Measurements from ENCODE around the gene NEMP2.
"Not testable (repeated sequence)": the region's sequence is repeated elsewhere in the genome, so short reads cannot be mapped to it uniquely, and the experiment has no call there.

NEMP2 gene

DNA sequence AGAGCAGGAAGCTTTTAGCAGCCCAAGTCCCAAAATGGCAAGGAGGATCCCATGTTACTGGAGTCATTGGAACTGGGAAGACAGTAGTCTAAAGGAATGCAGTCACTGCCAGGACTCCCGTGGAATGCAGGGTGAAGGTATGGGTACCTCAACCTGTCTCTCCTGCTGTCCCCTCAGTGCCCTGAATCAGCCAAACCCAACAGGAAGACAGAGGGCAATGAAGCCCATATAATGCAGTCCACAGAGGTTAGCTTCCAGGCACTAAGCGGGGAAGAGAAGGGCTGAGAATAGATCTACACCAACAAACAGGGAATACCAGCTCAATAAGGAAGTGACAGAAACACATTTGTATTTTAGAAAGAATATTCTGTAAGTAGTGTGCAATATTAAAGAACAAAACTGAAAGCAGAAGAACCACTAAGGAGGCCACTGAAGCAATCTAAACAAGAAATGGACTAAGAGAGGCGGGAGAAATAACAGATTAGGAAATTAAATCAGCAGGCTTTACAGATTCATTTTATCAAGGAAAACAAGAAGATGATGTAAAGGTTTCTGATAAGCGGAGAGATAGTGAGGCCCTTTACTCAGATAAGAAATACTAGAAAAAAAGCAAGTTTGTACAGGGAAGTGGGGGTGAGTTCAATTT lies 8.3 kb downstream of the NEMP2 start:
- DNase-seq (ENCODE audit: low spot score) = no peak

DNA sequence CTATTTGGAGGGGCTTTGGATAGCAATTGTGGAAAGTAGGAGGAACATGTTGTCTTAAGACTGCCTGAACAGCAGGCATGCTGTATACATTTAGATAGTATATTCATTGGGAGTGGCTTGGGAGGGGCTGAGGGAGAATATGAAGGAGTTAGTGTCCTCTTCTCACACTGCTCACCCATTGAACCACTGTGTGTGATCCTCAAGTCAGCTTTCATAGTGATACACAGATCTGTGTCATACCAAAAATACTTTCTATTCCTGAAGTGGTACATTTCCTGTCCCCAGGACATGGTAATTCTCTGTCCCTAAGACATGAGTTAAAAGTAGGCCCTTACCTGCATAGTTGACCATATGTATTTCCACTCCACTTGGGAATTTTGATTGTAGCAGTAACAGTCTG lies 9.6 kb downstream of the NEMP2 start:
- DNase-seq (ENCODE audit: low spot score) = no peak

DNA sequence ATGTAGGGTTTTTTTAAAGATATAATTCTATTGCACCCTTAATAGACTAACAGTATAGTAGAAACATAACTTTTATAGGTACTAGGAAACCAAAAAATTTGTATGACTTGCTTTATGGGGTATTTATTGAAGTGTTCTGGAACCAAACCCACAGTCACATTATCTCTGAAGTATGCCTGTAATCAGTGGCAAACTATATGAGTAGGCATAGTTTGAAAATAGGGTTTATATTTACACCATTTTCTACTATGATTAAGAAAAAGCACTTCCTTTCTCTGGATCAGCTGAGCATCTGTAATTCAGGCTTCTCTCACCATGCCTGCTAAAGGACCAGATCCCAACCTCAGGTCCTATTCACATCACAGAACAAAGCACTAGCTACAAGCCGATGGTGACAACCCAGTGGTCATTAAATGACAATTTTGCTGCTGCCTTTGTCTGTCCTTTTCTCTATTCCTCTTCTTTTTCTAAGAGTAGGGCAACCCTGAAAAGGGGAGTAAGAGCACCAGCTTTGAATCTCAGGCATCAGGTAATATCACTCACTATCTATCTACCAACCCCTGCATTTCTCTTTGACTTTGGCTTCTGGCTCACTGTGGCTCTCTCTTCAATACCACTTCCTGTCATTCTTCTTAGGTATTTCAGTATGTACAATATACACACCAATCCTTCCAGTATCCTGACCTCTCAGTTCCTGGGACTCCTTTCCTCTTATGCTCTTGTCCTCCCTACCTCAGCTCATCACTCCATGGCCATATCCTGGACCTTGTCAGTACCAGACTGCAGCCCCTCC lies 14.4 kb downstream of the NEMP2 start:
- peak; percentile 25 for DNase-seq (ENCODE audit: low spot score)

DNA sequence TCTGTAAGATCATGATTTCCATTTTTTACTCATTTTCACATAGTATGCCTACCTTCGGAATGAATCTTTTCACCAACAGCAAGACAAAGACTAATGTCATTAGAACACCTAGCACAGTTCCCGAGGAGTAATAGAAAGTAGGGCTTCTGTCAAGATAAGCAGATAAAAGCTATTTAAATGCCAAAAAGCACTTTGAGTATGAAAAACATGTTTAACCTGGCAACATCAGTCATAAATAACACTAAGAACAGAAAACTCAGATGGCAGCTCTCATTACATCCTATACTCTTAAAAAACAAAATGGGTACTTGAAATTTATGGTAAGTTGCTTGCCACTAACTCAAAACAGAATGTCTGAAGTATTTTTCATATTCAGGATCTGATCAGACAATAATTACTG lies 17.1 kb downstream of the NEMP2 start:
- no peak for DNase-seq (ENCODE audit: low spot score)

DNA sequence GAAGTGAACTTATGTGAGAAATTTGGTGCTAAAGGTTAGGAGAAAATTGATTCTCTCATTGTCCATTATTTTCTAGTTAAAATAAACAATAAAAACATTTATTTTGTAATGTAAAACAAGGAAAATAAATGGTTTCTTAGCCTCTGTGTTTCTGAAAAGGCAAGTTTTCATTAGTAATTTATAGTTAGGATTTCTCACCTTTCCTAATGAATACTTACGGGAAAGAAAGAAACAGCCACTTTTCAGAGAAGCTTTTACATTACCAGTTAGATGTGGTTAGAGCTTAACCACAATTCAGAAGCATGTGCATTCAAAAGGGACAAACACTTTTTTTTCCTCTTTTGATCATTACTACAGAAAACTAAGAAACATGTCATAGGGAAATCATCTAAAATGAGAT lies 18.8 kb downstream of the NEMP2 start:
- DNase-seq (ENCODE audit: low spot score) = peak; percentile 39

DNA sequence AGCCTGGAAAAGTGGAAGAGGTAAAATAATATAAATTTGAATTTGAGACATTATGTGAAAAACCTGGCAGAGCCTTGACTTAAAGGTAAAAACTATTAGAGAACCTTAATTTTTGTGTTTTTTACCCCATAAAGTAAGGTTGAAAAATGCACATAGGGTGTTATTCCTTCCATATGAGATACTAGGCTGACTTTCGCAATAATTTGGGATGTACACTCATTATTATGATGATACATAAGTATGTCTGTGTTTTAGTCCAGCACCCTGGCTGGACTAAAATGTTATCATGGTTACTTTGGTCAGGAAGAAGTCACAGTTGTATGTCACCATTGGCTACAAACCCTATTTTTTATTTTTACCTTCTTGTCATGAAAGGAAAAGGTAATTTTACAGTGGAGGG lies 19.8 kb downstream of the NEMP2 start:
- DNase-seq (ENCODE audit: low spot score) = no peak

DNA sequence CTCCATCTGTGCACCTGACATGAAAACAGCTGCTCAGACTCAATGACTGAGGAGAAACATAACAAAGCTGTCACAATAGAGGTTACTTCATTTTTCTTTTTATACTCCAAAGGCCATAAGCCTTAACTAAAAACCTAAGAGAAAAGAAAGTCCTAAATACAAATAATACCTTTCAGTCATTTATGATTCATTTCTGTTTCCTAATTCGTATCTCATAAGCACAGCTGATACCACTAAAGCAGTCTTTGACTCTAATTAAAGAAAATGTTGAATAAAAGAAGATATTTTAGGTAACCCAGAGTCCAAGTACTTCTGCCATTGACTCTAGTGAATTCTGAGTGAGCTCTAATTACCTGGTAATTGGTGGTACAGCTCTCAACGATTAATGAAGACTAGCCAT lies 20.6 kb downstream of the NEMP2 start:
- DNase-seq (ENCODE audit: low spot score) = no peak

DNA sequence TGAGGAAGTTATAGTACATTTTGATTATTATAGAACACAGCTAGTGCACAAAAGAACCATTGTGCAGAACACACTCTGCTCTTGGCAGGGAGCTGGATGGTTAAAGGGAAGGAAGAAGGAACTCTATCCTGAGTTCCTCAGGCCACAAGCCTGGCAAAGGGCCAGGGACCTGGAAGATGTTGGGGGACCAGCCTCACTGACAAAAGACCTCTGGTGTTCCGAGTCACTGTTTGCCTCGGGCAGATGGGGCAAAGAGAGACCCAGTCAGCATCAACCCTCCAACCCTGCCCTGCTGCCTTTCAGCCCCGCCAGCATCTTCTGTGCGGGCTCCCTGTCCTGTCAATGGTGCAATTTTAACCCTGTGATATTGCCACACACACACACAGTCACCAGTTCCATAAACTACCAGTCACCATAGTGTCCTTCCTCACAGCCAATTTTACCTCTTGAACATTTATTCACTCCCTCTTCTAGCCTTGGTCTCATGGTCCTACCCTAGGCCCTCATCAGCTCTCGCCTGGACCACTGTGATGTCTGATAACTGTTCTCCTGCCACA lies 21.9 kb downstream of the NEMP2 start:
- no peak for DNase-seq (ENCODE audit: low spot score)

DNA sequence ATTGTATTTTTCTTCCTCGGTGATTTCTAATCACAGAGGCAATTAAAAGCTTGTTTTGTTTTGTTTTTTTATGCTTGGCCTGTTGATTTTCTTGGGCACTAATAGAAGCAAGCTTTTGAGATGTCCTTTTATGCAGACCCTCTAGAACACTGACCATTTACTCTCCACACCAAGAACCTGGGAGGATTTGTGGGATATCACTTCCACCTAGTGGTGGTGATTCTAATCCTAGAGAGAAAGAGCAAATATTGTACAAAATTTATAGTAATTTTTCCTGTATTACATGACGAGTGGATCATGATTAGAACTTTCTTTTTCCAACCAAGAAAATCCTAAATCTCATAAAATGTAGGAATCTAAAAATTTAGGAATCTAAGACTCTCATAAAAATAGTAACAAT lies 23.4 kb downstream of the NEMP2 start:
- DNase-seq (ENCODE audit: low spot score) = no peak

DNA sequence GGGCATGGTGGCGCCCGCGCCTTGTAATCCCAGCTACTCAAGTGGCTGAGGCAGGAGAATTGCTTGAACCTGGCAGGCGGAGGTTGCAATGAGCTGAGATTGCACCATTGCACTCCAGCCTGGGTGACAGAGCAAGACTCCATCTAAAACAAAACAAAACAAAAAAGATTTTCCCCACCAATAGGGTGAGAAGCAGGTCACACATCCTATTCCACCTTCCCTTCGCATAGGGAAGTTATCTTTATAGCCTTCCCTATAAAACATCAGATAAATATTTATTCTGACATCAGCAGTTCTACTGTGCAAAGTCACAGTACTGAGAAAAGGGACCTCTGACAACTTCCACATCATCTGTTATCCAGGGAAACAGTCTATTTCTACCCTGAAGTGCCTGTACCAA lies 24.6 kb downstream of the NEMP2 start:
- not testable (repeated sequence) for DNase-seq (ENCODE audit: low spot score)

DNA sequence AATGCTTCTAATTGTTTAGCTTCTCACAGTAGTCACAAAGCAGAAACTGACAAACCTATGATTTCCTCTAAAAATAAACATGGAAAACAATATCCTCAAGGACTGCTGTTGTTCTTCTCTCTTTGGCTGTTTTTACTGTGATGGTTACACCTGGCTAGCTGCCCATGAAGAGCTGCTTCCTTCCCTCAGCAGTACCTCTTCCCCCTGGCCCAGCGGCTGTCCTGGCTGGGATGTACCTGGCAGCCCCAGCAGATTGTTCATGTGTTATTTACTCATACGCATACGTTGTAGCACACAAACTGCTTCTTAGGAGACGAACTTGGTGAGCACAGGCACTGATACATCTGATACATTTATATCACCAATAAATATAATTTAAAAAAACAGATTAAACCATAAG lies 27.4 kb downstream of the NEMP2 start:
- DNase-seq (ENCODE audit: low spot score) = no peak

DNA sequence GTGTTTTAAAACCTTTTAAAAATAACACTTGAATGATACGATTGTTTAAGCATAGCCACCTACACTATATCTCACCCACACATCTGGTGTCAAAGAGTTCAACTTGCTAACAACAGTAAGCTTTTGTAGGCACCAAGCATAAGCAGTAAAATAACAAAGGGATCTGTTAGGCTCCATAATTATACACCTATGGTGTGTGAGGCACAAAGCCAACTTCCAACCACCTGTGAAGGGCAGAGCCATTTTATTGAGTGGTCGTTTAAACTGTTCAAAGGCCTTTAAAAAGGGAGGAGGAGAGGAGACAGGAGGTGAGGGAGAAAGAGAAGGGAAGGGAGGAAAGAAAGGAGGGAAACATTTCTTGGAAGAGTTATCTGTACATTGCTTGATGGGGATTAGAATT lies 27.9 kb downstream of the NEMP2 start:
- DNase-seq (ENCODE audit: low spot score) = no peak

DNA sequence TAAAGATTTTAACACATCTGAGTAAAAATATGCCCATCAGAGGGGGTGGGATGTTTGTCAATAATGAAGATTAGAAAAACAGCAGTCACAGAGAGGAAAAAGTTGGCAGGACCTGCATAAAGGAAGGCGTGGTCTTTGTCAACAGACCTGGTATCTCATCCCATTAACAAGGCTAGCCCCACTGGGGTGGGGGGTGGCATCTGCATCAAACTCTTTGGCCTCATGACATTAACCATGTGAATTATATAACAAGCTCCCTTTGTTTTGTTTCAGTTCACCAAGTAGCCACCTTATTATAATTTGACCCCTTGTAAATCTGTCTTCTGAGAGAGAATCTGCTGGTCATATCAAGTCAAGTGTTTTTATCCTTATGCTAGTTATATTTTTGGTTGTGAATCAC lies 28.8 kb downstream of the NEMP2 start:
- no peak for DNase-seq (ENCODE audit: low spot score)

DNA sequence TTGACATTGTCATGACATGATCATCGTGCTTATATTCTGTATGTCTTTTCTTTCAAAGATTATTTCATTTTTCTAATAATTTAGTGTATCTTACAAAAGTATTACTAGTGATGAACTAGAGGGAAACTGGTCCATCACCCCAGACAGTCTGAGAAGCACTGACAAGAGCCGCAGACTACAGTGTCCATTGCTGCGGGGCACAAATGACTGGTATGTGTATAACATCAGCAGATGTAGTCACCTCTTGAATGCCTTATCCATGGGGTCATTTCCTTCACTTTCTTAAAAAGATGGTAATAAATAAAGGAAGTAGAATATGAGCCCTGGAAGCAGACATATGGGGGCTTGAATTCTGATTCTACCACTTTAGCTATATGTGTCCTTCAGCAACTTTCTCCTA lies 29.6 kb downstream of the NEMP2 start:
- no peak for DNase-seq (ENCODE audit: low spot score)

DNA sequence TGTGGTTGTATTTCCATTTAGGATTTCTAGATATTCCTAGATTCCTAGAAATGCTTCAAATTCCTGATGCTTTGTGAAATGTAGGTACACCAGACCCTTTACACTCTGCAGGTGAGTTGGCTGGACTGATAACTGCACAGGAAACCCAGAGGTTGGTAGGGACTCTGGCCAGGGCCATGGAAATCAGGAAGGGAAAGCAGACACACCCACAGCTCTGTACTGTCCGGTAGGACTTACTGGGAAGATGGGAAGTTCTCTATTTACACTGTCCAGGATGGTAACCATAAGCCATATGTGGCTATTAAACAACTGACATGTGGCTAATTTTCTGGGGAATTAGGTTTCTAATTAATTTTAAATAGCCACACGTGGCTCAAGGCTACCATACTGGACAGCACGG lies 31.4 kb downstream of the NEMP2 start:
- DNase-seq (ENCODE audit: low spot score) = no peak

DNA sequence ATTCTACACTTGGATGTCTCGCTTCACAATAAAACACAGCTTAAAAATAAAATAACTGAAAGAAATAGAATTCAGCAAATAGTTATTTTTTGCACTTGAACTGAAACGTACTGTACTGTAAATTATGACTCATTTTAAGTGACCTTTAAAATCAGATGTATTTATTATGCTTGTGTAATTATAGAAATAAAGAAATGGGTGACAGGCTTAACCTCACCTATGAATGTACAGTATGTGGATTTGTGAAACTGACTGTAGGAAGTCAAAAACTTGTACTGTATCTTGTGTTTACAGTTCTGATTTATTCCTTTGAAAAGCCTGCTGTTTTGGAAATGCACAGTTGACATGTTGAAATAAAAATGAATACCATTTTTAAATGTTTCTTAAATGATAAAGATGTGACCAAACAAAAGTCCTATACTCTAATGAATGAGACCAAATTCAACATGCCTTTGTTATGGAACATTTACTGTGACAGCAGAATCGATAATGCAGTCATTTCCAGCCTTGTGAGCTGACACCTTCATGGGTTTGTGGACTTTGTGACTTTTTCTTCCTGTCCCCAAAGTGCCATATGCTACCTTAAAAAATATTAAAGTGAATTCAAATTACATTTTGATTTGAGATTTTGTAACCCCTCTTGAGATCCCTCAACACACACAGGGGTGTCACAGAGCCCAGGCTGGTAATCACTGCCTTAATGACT lies 32.7 kb downstream of the NEMP2 start:
- DNase-seq (ENCODE audit: low spot score) = no peak

DNA sequence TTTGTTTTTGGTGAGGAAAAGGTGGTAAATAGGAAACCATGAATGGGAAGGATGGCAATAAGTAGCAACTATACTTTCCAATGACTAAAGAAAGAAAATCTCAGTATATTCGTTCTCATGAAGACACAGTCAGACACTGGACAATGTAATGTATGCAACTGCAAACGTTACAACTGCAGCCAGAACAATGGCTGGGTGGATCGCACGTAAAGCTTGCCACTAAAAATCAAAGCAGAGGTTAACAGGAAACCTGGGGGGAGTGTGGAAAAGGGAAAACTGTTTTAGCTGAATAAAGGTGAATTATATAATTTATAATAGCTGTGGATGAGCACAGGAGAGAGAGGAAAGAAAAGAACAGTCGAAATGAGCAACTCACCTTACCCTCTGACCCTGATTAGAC lies 33.3 kb downstream of the NEMP2 start:
- DNase-seq (ENCODE audit: low spot score) = no peak

DNA sequence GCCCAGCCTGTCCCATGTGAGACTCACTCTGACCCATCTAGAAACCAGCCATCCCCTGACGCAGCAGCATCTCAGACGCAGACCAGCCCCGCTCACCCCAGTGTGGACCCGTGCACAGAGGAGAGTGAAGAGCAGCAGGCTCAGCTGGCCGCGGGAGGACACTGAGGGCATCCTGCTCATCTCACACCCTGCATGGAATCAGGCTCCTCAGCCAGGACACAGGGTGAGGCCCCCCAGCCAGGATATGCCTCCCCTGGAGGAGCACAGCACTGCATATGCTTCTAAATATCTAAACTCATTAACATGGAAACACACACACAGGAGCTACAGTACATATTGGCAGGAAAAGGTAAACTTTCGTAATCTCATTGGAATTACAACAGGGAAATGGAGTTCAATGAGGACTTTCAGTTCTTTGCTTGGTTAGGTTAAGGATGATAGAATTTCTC lies 34.4 kb downstream of the NEMP2 start:
- DNase-seq (ENCODE audit: low spot score) = no peak

DNA sequence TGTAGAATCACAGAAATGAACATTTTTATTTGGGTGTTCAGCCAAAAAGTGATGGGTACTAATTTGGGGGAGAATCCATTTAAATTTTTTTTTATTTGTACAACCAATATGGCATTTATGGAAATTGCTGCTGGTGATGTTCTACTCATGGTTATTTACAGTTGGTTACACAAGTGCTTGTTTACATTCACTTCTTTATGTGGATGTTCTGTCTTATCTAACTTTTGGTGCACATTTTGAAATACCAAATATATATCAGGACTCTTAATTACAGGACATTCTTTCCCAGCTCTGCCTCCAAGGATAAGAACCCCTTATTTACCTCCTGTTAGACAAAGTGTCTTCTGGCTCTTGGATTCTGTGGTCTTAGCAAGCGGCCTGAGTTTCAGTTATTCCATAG lies 35.2 kb downstream of the NEMP2 start:
- no peak for DNase-seq (ENCODE audit: low spot score)

DNA sequence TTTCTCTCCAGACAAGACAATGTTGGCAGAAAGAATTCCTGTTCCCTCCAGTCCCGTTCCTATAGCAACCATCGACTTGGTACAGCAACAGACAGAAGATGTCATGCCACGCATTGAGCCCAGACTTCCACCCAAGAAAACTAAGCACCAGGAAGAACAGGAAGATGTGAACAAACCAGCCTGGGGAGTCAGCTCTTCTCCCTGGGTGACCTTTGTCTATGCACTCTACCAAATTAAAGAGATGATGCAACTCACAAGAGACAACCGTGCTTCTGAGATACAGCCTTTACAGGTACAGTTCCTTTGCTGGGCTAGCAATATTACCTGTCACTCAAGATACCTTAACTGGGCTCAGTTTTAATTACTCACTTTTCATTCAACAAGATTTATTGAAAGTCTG lies 37.1 kb downstream of the NEMP2 start:
- no peak for DNase-seq (ENCODE audit: low spot score)

DNA sequence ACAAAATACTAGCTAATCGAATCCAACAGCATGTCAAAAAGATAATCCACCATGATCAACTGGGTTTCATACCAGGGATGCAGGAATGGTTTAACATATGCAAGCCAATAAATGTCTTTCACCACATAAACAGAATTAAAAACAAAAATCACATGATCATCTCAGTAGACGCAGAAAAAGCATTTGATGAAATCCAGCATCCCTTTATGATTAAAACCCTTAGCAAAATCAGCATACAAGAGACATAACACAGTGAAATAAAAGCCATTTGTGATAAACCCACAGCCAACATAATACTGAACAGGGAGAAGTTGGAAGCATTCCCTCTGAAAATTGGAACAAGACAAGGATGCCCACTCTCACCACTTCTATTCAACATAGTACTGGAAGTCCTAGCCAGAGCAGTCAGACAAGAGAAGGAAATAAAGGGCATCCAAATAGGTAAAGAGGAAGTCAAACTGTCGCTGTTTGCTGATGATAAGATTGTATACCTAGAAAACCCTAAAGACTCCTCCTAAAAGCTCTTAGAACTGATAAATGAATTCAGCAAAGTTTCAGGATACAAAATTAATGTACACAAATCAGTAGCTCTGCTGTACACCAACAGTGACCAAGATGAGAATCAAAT lies 39.8 kb downstream of the NEMP2 start:
- not testable (repeated sequence) for DNase-seq (ENCODE audit: low spot score)

DNA sequence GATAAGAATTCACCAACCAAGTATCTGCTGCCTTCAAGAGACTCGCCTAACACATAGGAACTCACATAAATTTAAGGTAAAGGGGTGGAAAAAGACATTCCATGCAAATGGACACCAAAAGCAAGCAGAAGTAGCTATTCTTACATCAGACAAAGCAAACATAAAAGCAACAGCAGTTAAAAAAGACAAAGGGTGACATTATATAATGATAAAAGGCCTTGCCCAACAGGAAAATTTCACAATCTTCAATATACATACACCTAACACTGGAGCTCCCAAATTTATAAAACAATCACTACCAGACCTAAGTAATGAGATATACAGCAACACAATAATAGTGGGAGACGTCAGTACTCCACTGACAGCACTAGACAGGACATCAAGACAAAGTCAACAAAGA lies 41.4 kb downstream of the NEMP2 start:
- no peak for DNase-seq (ENCODE audit: low spot score)

DNA sequence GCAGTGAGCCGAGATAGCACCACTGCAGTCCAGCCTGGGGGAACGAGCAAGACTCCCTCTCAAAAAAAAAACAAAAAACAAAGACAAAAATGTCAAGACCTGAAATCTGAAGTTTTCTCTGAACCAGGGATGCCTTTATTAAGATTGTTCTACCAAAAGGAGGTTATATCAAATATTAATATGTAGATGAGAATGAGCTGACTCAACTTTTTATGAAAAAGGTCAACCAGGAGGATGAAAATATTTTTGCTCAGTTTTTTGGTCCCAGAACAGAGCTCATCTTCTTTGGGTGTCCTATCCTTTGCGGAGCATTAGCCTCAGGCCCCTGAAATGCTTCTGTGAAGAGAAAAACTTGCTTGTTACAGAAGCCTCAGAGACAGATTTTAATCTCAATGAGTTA lies 44.0 kb downstream of the NEMP2 start:
- DNase-seq (ENCODE audit: low spot score) = no peak

Measured in CD4-positive, alpha-beta T cell treated with Interleukin-15 for 4 hours (primary cell).